GM12878 (cell line): Measurements from ENCODE around the gene IL1R2. TPM values are rescaled to one million over a fixed set of nuclear protein-coding genes. Genes with fewer than 3 reads are reported as not detected.

ENCODE experiments used
- ATAC-seq: fragments of 200-7000 bp; cut with Tn5 transposase; 3 replicates; pipeline ENCODE4 v1.9.1; 2020; ENCODE audit warnings: mild to moderate bottlenecking, moderate library complexity
- BruUV-seq: library from RNA; stranded (reverse); fragments of 400-500 nt; replicated peaks from 2 replicates; lab custom pipeline; 2021; lab: Mats Ljungman, UMichigan
- CTCF ChIA-PET: fragments of 300-600 bp; sonication (Branson Sonifier 250); formaldehyde crosslinking; extraction: SDS; loops from one replicate; lab custom pipeline; 2021; ENCODE audit warnings: inconsistent platforms; lab: Yijun Ruan, JAX
- POLR2A ChIA-PET: fragments of 350-600 bp; formaldehyde crosslinking; extraction: SDS; loops from one replicate; lab custom pipeline; 2021; ENCODE audit warnings: inconsistent platforms; lab: Charles Lee
- RAD21 ChIA-PET: fragments of 300-600 bp; sonication (Branson Sonifier 250); formaldehyde crosslinking; loops from one replicate; lab custom pipeline; 2023; ENCODE audit warnings: antibody characterized with exemption; ENCODE audit not compliant: unreplicated experiment; lab: Charles Lee
- SMC1A ChIA-PET: fragments of 300-600 bp; sonication (Branson Sonifier 250); formaldehyde crosslinking; loops from one replicate; lab custom pipeline; 2023; ENCODE audit not compliant: unreplicated experiment, uncharacterized antibody; lab: Charles Lee
- DNase-seq: peaks from one replicate; pipeline ENCODE4 v3.0.0-alpha.2; 2011; ENCODE audit warnings: low read depth, low spot score
- FAIRE-seq: peaks from 3 replicates; lab custom pipeline; 2011; peaks lifted over from hg19 to GRCh38; lab: Jason Lieb, UNC
- H2AFZ ChIP-seq: 2 replicates; pipeline ENCODE4 v1.6.0; 2011; ENCODE audit warnings: low read depth, low read length, control low read depth; ENCODE audit not compliant: control insufficient read depth
- H3K27ac ChIP-seq: 2 replicates; pipeline ENCODE4 v1.5.1; 2011; ENCODE audit warnings: control low read depth; ENCODE audit not compliant: control insufficient read depth, insufficient read depth
- H3K27me3 ChIP-seq, 2 experiments: replicated peaks in 1 of 2; 2 replicates each; pipeline versions ENCODE4 v1.6.0 to v1.6.1; 2011; ENCODE audit warnings: low read length in 1 of 2; ENCODE audit not compliant: control insufficient read depth in 2 of 2, insufficient read depth in 2 of 2
- H3K36me3 ChIP-seq, 2 experiments: 2 replicates each; pipeline ENCODE4 v1.5.1; 2011; ENCODE audit warnings: low read length in 1 of 2; ENCODE audit not compliant: control insufficient read depth in 2 of 2, insufficient read depth in 2 of 2
- H3K4me1 ChIP-seq: 2 replicates; pipeline ENCODE4 v1.6.1; 2011; ENCODE audit warnings: mild to moderate bottlenecking, low read length, moderate library complexity, mixed read lengths; ENCODE audit not compliant: control insufficient read depth, insufficient read depth
- H3K4me2 ChIP-seq: 2 replicates; pipeline ENCODE4 v1.6.0; 2011; ENCODE audit warnings: control low read depth; ENCODE audit not compliant: control insufficient read depth, insufficient read depth
- H3K4me3 ChIP-seq: fragments of 200-600 bp; sonication (generic); 2 replicates; pipeline ENCODE4 v1.5.1; 2016
- H3K79me2 ChIP-seq: 2 replicates; pipeline ENCODE4 v1.6.0; 2011; ENCODE audit warnings: low read length; ENCODE audit not compliant: control insufficient read depth, insufficient read depth
- H3K9ac ChIP-seq: 2 replicates; pipeline ENCODE4 v1.8.0; 2011; ENCODE audit warnings: low read length, control low read depth, mixed read lengths; ENCODE audit not compliant: control insufficient read depth, insufficient read depth
- H3K9me3 ChIP-seq: replicated peaks from 3 replicates; pipeline ENCODE4 v1.5.1; 2011; ENCODE audit warnings: mild to moderate bottlenecking, low read length; ENCODE audit not compliant: control insufficient read depth, insufficient read depth
- H4K20me1 ChIP-seq: 2 replicates; pipeline ENCODE4 v1.6.0; 2011; ENCODE audit not compliant: control insufficient read depth, insufficient read depth
- FOXM1 ChIP-seq: IDR thresholded peaks from 2 replicates; pipeline ENCODE4 v1.6.1; 2012; ENCODE audit warnings: low read depth, mild to moderate bottlenecking, inconsistent platforms, low read length, moderate library complexity
- IKZF1 ChIP-seq: fragments of 450-650 bp; conservative IDR thresholded peaks from 2 replicates; pipeline ENCODE4 v1.6.1; 2017; ENCODE audit warnings: antibody characterized with exemption, mild to moderate bottlenecking
- IKZF2 ChIP-seq, 2 experiments: fragments of 450-650 bp; IDR thresholded peaks; 2 replicates each; pipeline ENCODE4 v1.6.1; 2017; ENCODE audit warnings: mild to moderate bottlenecking in 2 of 2, moderate library complexity in 2 of 2
- LARP7 ChIP-seq: fragments of 450-650 bp; IDR thresholded peaks from 2 replicates; pipeline ENCODE4 v1.6.1; 2017; ENCODE audit warnings: mild to moderate bottlenecking
- MTA2 ChIP-seq: fragments of 450-650 bp; IDR thresholded peaks from 2 replicates; pipeline ENCODE4 v1.6.1; 2016; ENCODE audit warnings: low read depth, mild to moderate bottlenecking, moderate library complexity
- NFYB ChIP-seq: IDR thresholded peaks from 2 replicates; pipeline ENCODE4 v1.6.1; 2011; ENCODE audit warnings: low read depth, mild to moderate bottlenecking, low read length, improper control_type of control experiment, moderate library complexity; ENCODE audit not compliant: insufficient read depth
- WGBS: methylation state at CpG from one replicate; pipeline ENCODE4 v1.1.6; 2016; ENCODE audit warnings: low lambda C conversion rate; ENCODE audit not compliant: insufficient replicate concordance, insufficient coverage; ENCODE audit errors: missing lambda C conversion rate; 5-methylcytosine and 5-hydroxymethylcytosine counted together
- in situ Hi-C: fragments of 300-500 bp; cut with MboI; formaldehyde crosslinking; loops from 9 replicates; pipeline ENCODE4 v1.14.3; 2018; ENCODE audit warnings: mixed read lengths
- intact Hi-C: fragments of 100-400 bp; cut with micrococcal nuclease; formaldehyde crosslinking; loops from one replicate; pipeline ENCODE4 v1.14.2; 2022; ENCODE audit not compliant: unreplicated experiment
- polyA plus RNA-seq, 11 experiments: library from polyadenylated mRNA; depleted of rRNA in 4 of 11; unstranded in 6 of 11; stranded (reverse) in 5 of 11; fragments of >200 nt; fragmentation: Nextera tagmentation in 4 of 11; fragmentation: Illumina TruSeq in 1 of 11; extraction: Ambion mirVana in 4 of 11; extraction: Trizol in 1 of 11; gene quantifications; 1 replicate in 1 of 11; 2 replicates in 10 of 11; pipeline versions ENCODE4 v1.2.1 to v1.2.3, GENCODE V29; 2011 to 2016; ENCODE audit warnings: inconsistent platforms in 2 of 11, missing spikeins in 2 of 11, low read depth in 1 of 11
- total RNA-seq, 4 experiments: library from RNA; depleted of rRNA in 3 of 4; stranded (reverse); fragments of >200 nt in 3 of 4; fragmentation: Illumina TruSeq in 1 of 4; extraction: Trizol in 1 of 4; gene quantifications; 2 replicates each; pipeline versions ENCODE4 v1.2.1 to v1.2.3, GENCODE V29; 2013 to 2021

The IL1R2 gene
- total and polyA plus RNA-seq, 10 of the 15 experiments (the other 5 are each of a cell fraction or from before 2014, with no cell fraction given) = 0.44 to 6.4 (median 0.62) TPM

GRCh38 chr2:101989740-101990460 lies 1.9 kb upstream of the IL1R2 start:
- ATAC-seq (peak; percentile 50), FAIRE-seq (no peak), DNase-seq (no peak)
- H2AFZ ChIP-seq = no peak overlapping the region
- in situ Hi-C loops (no loop called here), intact Hi-C loops (no loop called here)
- no peak overlapping the region for H3K9ac ChIP-seq
- BruUV-seq = no TSS peak
- 24% methylated on average over 8 of the region's 8 CpGs for WGBS
- POLR2A ChIA-PET = no interaction called here
- SMC1A ChIA-PET = interaction anchor here (0.7 to 1.5 kb wide), 5 partner anchors 9 to 106 kb away, joined by 3 to 8 read pairs (median 3); no protein-coding TSS in a partner anchor
- peaks cover 0 to 7% of the 10 kb centered on the region in 2 experiments; a peak in 2 of 4 replicates for H3K27me3 ChIP-seq
- no peak overlapping the region for H3K4me3 ChIP-seq
- CTCF ChIA-PET = interaction anchor here (1.0 to 2.1 kb wide), 2 partner anchors 16 to 106 kb away, joined by 4 to 6 read pairs; no protein-coding TSS in a partner anchor
- no peaks in the 10 kb centered on the region for H3K79me2 ChIP-seq
- no peaks in the 10 kb centered on the region for H3K36me3 ChIP-seq
- H3K4me2 ChIP-seq = no peak overlapping the region
- H3K9me3 ChIP-seq = no peaks in the 10 kb centered on the region
- H3K4me1 ChIP-seq = no peaks in the 10 kb centered on the region
- TF ChIP-seq IKZF2 (IDR thresholded peaks at IDR 0.05) (peak in 1 of 2 experiments; percentile 42; a peak in 2 of 4 replicates), NFYB (no peak), FOXM1 (no peak), LARP7 (no peak), MTA2 (peak; percentile 48; the same call in 1 of the 2 replicates), IKZF1 (peak; percentile 31; the same call in 1 of the 2 replicates)
- no peak overlapping the region for H3K27ac ChIP-seq
- no peaks in the 10 kb centered on the region for H4K20me1 ChIP-seq
- RAD21 ChIA-PET = interaction anchor here (1.1 to 1.3 kb wide), 4 partner anchors 9 to 251 kb away, joined by 3 to 9 read pairs (median 4); no protein-coding TSS in a partner anchor
